Activated CD4-positive, alpha-beta T cell treated with anti-CD3 and anti-CD28 coated beads for 1 hour (primary cell): ENCODE results near the gene UNC5C.
"Not testable (repeated sequence)": the region's sequence is repeated elsewhere in the genome, so short reads cannot be mapped to it uniquely, and the experiment has no call there.

Source experiments
- DNase-seq: peaks from one replicate; pipeline ENCODE4 v3.0.0-alpha.2; 2020

Gene UNC5C

GRCh38 chr4:95212692-95213091 is 336.1 kb downstream of the UNC5C start:
- DNase-seq: no peak

GRCh38 chr4:95209927-95210326 is 338.8 kb downstream of the UNC5C start:
- no peak for DNase-seq

- no peak for DNase-seq
These were observed 343.9 kb downstream of the UNC5C start for GRCh38 chr4:95204873-95205272.

DNA sequence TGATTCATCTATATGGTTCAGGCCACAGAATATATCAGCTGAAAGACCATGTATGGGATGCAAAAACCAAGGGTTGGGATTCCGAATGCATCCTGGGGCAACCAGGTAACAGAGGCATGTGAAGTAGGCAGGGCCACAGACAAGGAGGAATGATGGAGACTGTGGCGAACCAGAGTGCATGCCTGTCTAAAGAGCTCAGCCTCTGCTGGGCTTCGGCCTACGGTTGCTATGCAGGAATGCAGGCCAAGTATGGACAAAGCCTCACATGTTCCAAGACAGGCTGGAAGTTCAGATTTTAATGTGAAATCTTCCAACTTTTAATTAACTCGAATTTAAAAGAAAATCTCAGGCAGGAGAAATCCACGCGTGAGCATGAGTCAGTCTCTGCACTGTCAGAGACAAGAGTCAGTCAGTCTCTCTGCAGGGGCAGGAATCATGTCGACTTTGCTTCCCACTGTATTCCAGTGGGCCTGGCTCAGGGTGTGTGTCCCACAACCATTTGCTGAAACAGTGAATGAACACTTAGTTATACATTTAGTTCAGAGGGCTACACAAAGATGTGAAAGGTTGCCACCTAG is 344.4 kb downstream of the UNC5C start:
- no peak for DNase-seq

GRCh38 chr4:95198961-95199360 is 349.8 kb downstream of the UNC5C start:
- DNase-seq: no peak

- no peak for DNase-seq
These were observed 351.4 kb downstream of the UNC5C start for GRCh38 chr4:95197353-95197752.

- no peak for DNase-seq
These were observed 355.2 kb downstream of the UNC5C start for GRCh38 chr4:95193391-95194224.

- no peak for DNase-seq
These were observed 357.2 kb downstream of the UNC5C start for GRCh38 chr4:95191537-95191936.

DNA sequence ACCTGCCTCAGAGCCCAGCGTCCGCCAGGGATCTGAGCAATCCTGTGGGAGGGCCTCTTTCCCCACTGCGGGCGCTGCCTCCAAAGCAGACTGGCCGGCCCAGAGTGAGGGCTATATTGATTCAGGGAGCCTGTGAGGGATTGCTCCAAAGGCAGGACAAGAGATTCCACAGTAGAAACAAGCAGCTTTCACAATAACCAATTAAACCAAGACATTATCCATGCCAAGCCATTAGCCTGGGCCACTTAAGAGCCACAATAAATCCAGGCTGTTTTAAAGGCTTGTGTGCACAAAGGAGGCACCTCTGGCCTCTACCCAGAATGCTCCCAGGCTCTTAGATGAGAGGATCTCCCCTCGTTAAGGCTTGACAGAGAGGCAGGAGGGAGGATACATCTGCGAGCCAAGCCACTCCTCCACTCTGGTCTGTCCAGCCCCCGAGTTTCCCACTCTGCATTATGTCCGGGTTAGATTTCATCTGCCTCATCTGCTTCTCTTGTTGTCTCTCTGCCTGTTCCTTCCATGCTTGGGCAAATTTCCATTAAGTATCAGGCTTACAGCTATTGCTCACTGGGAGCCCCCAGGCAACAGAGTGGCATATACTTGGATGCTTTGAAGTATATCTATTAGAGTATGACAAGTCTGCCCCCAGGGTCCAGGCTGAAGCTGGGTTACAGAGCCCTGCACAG is 357.9 kb downstream of the UNC5C start:
- DNase-seq: no peak

- DNase-seq: no peak
These were observed 359.9 kb downstream of the UNC5C start for GRCh38 chr4:95188701-95189370.

DNA sequence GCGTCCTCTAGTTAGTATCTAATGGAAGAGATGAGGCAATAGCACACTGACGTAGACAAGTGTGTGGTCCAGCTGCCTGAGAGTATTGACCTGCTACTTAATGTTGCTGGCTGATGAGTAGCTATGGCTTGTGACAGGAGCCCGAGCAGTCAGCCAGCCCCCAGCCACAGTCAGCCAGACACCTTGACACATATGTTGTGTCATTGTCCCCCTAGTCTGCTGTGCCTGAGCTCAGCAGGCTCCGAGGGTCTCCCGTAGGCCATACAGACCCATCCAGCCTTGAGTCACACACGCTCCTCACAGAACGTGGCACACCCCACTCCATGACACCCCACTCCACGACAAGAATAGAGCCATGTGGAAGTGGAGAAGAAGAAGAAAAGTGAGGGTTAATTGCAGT is 362.1 kb downstream of the UNC5C start:
- DNase-seq: no peak

GRCh38 chr4:95183656-95184408 is 364.9 kb downstream of the UNC5C start:
- no peak for DNase-seq

DNA sequence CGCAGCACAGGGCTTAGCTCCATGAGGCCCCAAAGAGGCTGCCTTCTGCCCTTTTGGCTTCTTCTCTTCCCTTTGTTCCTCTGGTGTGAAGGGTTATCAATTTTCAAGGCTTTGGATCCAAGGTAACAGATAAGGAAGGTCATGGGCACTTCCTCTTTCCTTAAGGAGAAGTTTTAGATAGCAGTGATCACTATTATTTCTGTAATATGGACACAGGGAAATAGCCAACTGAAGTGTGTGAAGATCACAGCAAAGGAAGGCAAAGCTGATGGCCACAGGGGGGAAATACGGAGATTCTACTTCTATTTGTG is 366.8 kb downstream of the UNC5C start:
- DNase-seq: no peak

DNA sequence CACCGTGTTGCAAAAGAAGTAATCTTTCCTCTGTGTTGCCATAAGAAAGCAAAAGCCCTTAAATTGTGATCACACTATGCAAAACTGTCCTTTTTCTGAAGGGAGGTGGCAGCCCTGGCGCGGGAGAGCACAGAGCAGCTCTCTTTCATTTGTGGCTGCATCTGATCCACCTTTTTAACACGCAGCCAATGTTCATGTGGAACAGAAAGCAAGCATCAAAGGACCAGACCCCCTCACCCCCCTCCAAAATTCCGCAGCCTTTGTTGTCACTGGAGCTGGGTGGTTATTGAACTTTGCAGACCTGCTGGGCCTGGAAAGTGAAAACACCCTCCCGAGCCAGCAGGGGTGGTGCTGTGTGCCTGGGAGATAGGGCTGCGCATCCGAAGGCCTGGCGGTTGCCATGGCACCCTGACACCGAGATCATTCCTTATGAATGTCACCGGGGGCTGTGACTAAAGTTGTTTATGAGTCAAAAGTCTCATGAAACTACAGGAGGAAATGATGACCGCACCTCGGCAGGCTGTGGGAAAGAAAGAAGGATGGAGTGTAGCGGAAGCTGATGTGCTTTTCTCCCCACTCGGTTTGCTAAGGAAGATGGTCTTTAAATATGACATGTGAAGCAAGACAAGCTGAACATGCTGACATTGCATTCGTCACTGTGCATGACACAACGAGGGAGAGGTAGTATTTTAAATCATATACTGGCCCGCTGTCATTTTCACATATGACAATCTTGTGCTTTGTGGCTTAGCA is 367.4 kb downstream of the UNC5C start:
- no peak for DNase-seq

GRCh38 chr4:95180531-95181242 is 368.1 kb downstream of the UNC5C start:
- DNase-seq: no peak

GRCh38 chr4:95178938-95179337 is 369.8 kb downstream of the UNC5C start:
- no peak for DNase-seq

- not testable (repeated sequence) for DNase-seq
These were observed 377.4 kb downstream of the UNC5C start for GRCh38 chr4:95171377-95171776.

- no peak for DNase-seq
These were observed 378.6 kb downstream of the UNC5C start for GRCh38 chr4:95170176-95170575.

DNA sequence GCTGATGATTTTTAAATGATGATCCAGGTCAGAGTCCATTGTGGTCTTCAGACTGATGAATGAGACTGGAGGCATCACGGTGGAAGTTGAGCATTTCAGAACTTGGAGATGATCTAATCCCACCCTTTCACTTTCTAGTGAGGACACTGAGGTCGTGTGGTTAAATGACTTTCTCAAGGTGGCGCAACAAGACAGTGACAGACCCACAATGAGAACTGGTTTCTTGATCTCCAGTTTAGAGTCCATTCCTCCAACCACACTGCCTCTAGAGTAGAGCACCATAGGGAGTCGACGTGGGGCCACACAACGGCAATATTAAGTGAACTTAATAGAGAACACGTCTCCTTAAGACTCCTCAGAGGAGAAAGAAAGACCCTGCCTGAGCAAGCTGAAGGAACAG is 381.0 kb downstream of the UNC5C start:
- DNase-seq: no peak

DNA sequence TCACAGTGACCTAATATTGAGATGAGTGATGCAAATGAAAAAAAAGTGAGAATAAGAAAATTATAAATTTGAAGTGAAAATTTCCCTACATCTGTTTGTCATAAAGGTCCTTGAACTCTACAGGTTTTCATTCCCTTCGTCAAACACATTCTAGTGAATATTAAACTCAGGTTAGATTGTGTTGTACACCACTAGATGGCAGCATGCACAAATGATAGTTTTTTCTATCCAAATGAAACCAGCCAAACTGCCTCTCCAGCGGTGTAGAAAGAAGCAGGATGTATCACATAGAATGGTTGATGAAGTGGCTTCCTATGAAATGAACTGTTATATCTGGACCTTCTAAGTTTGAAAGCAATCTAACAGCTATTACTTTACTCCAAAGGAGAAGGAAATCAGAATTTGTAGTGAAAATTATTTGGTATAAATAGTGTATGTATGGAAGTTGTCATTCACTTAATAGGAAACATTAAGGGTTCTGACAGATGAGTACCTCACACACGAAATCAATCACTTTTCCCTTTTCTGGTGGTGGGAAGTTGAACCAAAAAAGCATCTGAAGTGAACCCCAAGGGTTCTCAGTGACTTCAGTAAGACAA is 382.7 kb downstream of the UNC5C start:
- no peak for DNase-seq

DNA sequence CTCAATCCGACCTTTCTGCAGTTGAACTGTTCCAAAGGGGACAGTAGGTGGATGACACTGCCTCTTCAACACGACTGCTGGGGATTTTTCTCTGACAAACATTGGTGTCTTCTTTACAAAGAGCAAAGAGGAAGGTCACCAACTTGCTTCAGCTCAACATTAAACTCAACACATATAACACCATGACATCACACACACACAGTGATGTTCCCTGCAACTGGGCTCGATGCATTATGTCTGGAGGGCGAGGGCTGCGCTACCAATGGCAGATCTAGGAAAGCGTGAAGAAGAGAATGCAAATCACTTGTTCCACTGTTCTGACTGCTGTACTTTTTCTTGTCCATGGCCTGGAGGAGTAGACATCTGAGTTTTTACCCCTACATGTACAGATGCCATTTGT is 385.9 kb downstream of the UNC5C start:
- DNase-seq: no peak
